Neural progenitor cell (in vitro differentiated cells): ENCODE measurements around the gene TMEM218.

Source experiments
- CTCF ChIP-seq: fragments of 200-600 bp; sonication (generic); IDR thresholded peaks from 2 replicates; pipeline ENCODE4 v1.5.1; 2017; ENCODE audit warnings: antibody characterized with exemption, mild to moderate bottlenecking
- EZH2 ChIP-seq: fragments of 200-600 bp; sonication (generic); IDR thresholded peaks from 2 replicates; pipeline ENCODE4 v1.6.1; 2017; ENCODE audit warnings: antibody characterized with exemption, mild to moderate bottlenecking, moderate library complexity
- EZH2phosphoT487 ChIP-seq: fragments of 200-600 bp; sonication (generic); IDR thresholded peaks from 2 replicates; pipeline ENCODE4 v1.6.1; 2017; ENCODE audit warnings: antibody characterized with exemption

- TF ChIP-seq EZH2 (no peak), CTCF (no peak), EZH2phosphoT487 (no peak)
These were observed 40.0 kb downstream of the TMEM218 start for GRCh38 chr11:125071435-125071834.
